HCT116 (cell line): Measurements from ENCODE around the gene BEGAIN. TPM values are rescaled to one million over a fixed set of nuclear protein-coding genes. Genes with fewer than 3 reads are reported as not detected.

Experiments used
- ATAC-seq: fragments of 200-7000 bp; cut with Tn5 transposase; 2 replicates; pipeline ENCODE4 v1.9.1; 2020; ENCODE audit warnings: mild to moderate bottlenecking, moderate library complexity
- BruUV-seq: library from RNA; stranded (reverse); fragments of 400-500 nt; replicated peaks from 2 replicates; lab custom pipeline; 2021; lab: Mats Ljungman, UMichigan
- CTCF ChIA-PET: fragments of 300-600 bp; sonication (Branson Sonifier 250); formaldehyde crosslinking; loops from one replicate; lab custom pipeline; 2021; ENCODE audit warnings: antibody characterized with exemption; lab: Charles Lee
- POLR2A ChIA-PET: fragments of 300-600, 350-600 bp; sonication (Branson Sonifier 250); formaldehyde crosslinking; loops from one replicate; lab custom pipeline; 2021; ENCODE audit warnings: antibody characterized with exemption; lab: Charles Lee
- RAD21 ChIA-PET, 2 experiments: fragments of 300-600 bp; sonication (Branson Sonifier 250); formaldehyde crosslinking; loops; one replicate each; lab custom pipeline; 2023; ENCODE audit warnings: low total read pairs in 2 of 2; ENCODE audit not compliant: uncharacterized antibody in 2 of 2, unreplicated experiment in 2 of 2, low non-redundant PET in 1 of 2; lab: Charles Lee
- DNase-seq: peaks from one replicate; pipeline ENCODE4 v3.0.0-alpha.2; 2010; ENCODE audit warnings: low read depth, low spot score
- H2AFZ ChIP-seq: fragments of 200-600 bp; shearing (Covaris generic), sonication (generic); 2 replicates; pipeline ENCODE4 v1.6.1; 2017; ENCODE audit warnings: low read depth, mixed run types, mixed read lengths, antibody characterized with exemption, low read length; ENCODE audit not compliant: poor library complexity, severe bottlenecking
- H3K27ac ChIP-seq: 2 replicates; pipeline ENCODE4 v1.5.1; 2012; ENCODE audit warnings: low read depth, low read length
- H3K27me3 ChIP-seq: fragments of 200-600 bp; sonication (generic); 2 replicates; pipeline ENCODE4 v1.6.1; 2016; ENCODE audit warnings: mixed run types, low read length, mixed read lengths; ENCODE audit not compliant: insufficient read depth
- H3K36me3 ChIP-seq, 2 experiments: fragments of 200-500 bp in 1 of 2; fragments of 200-600 bp in 1 of 2; sonication (Bioruptor generic) in 1 of 2; sonication (generic) in 1 of 2; 2 replicates each; pipeline versions ENCODE4 v1.5.1 to v1.6.1; 2014 to 2016; ENCODE audit warnings: low read length in 2 of 2, inconsistent platforms in 1 of 2, mixed read lengths in 1 of 2, mixed run types in 1 of 2; ENCODE audit not compliant: insufficient read depth in 2 of 2, control insufficient read depth in 1 of 2
- H3K4me1 ChIP-seq, 2 experiments: fragments of 200-600 bp in 1 of 2; sonication (generic) in 1 of 2; 2 replicates each; pipeline versions ENCODE4 v1.5.1 to v1.6.1; 2012 to 2017; ENCODE audit warnings: low read length in 2 of 2, inconsistent platforms in 1 of 2, mild to moderate bottlenecking in 1 of 2, mixed read lengths in 1 of 2, mixed run types in 1 of 2, moderate library complexity in 1 of 2; ENCODE audit not compliant: insufficient read depth in 2 of 2, control insufficient read depth in 1 of 2
- H3K4me2 ChIP-seq: fragments of 200-600 bp; sonication (generic); 2 replicates; pipeline ENCODE4 v1.6.1; 2017; ENCODE audit warnings: mixed run types, low read length, mixed read lengths
- H3K4me3 ChIP-seq, 2 experiments: fragments of 200-600 bp in 1 of 2; sonication (generic) in 1 of 2; replicated peaks in 1 of 2; 2 replicates each; pipeline ENCODE4 v1.5.1; 2011 to 2016; ENCODE audit warnings: low read length in 2 of 2, control low read depth in 1 of 2, low read depth in 1 of 2, mild to moderate bottlenecking in 1 of 2, mixed read lengths in 1 of 2, mixed run types in 1 of 2
- H3K79me2 ChIP-seq: fragments of 200-600 bp; sonication (generic); 2 replicates; pipeline ENCODE4 v1.6.1; 2017; ENCODE audit warnings: mild to moderate bottlenecking, mixed run types, low read length, moderate library complexity, mixed read lengths; ENCODE audit not compliant: insufficient read depth
- H3K9ac ChIP-seq: fragments of 200-600 bp; sonication (generic); 2 replicates; pipeline ENCODE4 v1.6.1; 2016; ENCODE audit warnings: low read length, mixed read lengths
- H3K9me2 ChIP-seq: fragments of 200-600 bp; sonication (generic), shearing (Covaris generic); 2 replicates; pipeline ENCODE4 v1.6.1; 2017; ENCODE audit warnings: mixed run types, mild to moderate bottlenecking, moderate library complexity; ENCODE audit not compliant: insufficient read depth
- H3K9me3 ChIP-seq, 2 experiments: fragments of 200-500 bp in 1 of 2; fragments of 200-600 bp in 1 of 2; sonication (Bioruptor generic) in 1 of 2; sonication (generic) in 1 of 2; 2 replicates each; pipeline ENCODE4 v1.6.1; 2014 to 2017; ENCODE audit warnings: low read length in 2 of 2, mixed read lengths in 2 of 2, inconsistent platforms in 1 of 2, low read depth in 1 of 2, mild to moderate bottlenecking in 1 of 2, mixed run types in 1 of 2, moderate library complexity in 1 of 2; ENCODE audit not compliant: control insufficient read depth in 1 of 2, insufficient read depth in 1 of 2
- H4K20me1 ChIP-seq: fragments of 200-600 bp; sonication (generic), shearing (Covaris generic); 2 replicates; pipeline ENCODE4 v1.6.1; 2017; ENCODE audit warnings: mixed run types, mild to moderate bottlenecking, moderate library complexity; ENCODE audit not compliant: insufficient read depth
- ELF1 ChIP-seq: IDR thresholded peaks from 2 replicates; pipeline ENCODE4 v1.6.1; 2012; ENCODE audit warnings: low read depth, borderline replicate concordance
- EZH2phosphoT487 ChIP-seq: fragments of 200-600 bp; IDR thresholded peaks from 2 replicates; pipeline ENCODE4 v1.6.1; 2018; ENCODE audit warnings: antibody characterized with exemption, borderline replicate concordance
- FOSL1 ChIP-seq: IDR thresholded peaks from 2 replicates; pipeline ENCODE4 v1.6.1; 2012; ENCODE audit warnings: low read depth
- POLR2AphosphoS5 ChIP-seq: IDR thresholded peaks from 2 replicates; pipeline ENCODE4 v1.6.1; 2011; ENCODE audit warnings: mild to moderate bottlenecking, low read depth, low read length, moderate library complexity
- RAD21 ChIP-seq: IDR thresholded peaks from 2 replicates; pipeline ENCODE4 v1.6.1; 2012; ENCODE audit warnings: low read depth, mild to moderate bottlenecking
- SIN3A ChIP-seq: IDR thresholded peaks from 2 replicates; pipeline ENCODE4 v1.6.1; 2012; ENCODE audit warnings: low read depth
- SP1 ChIP-seq: IDR thresholded peaks from 2 replicates; pipeline ENCODE4 v1.6.1; 2012; ENCODE audit warnings: low read depth
- TCF7L2 ChIP-seq: IDR thresholded peaks from 2 replicates; pipeline ENCODE4 v1.7.0; 2011; ENCODE audit warnings: borderline replicate concordance, inconsistent platforms; ENCODE audit not compliant: insufficient read depth, insufficient read length; ENCODE audit errors: extremely low read depth
- ZBTB33 ChIP-seq: IDR thresholded peaks from 2 replicates; pipeline ENCODE4 v1.6.1; 2011; ENCODE audit warnings: mild to moderate bottlenecking, low read length, moderate library complexity; ENCODE audit not compliant: insufficient replicate concordance; ENCODE audit errors: extremely low read depth
- ZNF274 ChIP-seq: fragments of 200-500 bp; sonication (Bioruptor generic); IDR thresholded peaks from 2 replicates; pipeline ENCODE4 v1.6.1; 2014; ENCODE audit warnings: mild to moderate bottlenecking, low read depth, low read length, inconsistent platforms
- intact Hi-C: fragments of 100-400 bp; cut with micrococcal nuclease; formaldehyde crosslinking; loops from 2 replicates; pipeline ENCODE4 v1.10.0; 2022
- total RNA-seq: library from RNA; stranded (reverse); gene quantifications from one replicate; pipeline ENCODE4 v1.2.1, GENCODE V29; 2021; ENCODE audit not compliant: unreplicated experiment

Gene BEGAIN
- total RNA-seq, 1 experiment from 2014 or later, result 8.5 TPM

GRCh38 chr14:100569734-100570286 is 17.4 kb downstream of the BEGAIN start:
- BruUV-seq, result no TSS peak
- no peak overlapping the region for H3K27ac ChIP-seq
- H3K4me2 ChIP-seq, result no peak overlapping the region
- H3K4me1 ChIP-seq, result peaks cover 0 to 13% of the 10 kb centered on the region in 2 experiments; a peak in 1 of 4 replicates
- CTCF ChIA-PET, result no interaction called here
- DNase-seq (no peak), ATAC-seq (no peak)
- H3K36me3 ChIP-seq, result no peaks in the 10 kb centered on the region
- no peaks in the 10 kb centered on the region for H3K79me2 ChIP-seq
- no peaks in the 10 kb centered on the region for H4K20me1 ChIP-seq
- RAD21 ChIA-PET, result no interaction called here
- no peak for TF ChIP-seq EZH2phosphoT487
- no peak for TF ChIP-seq FOSL1
- no peak for TF ChIP-seq POLR2AphosphoS5
- TF ChIP-seq ELF1, result no peak
- no peak for TF ChIP-seq ZBTB33
- no peak for TF ChIP-seq TCF7L2
- TF ChIP-seq SIN3A, result no peak
- TF ChIP-seq SP1, result no peak
- no peak for TF ChIP-seq RAD21
- no peak for TF ChIP-seq ZNF274
- POLR2A ChIA-PET, result no interaction called here
- no peak overlapping the region for H3K9ac ChIP-seq
- no peak overlapping the region for H2AFZ ChIP-seq
- H3K9me3 ChIP-seq, result no peaks in the 10 kb centered on the region
- H3K4me3 ChIP-seq, result no peak overlapping the region
- intact Hi-C loops, result no loop called here
- no peaks in the 10 kb centered on the region for H3K9me2 ChIP-seq
- H3K27me3 ChIP-seq, result no peaks in the 10 kb centered on the region
